ENCODE data around the gene TIMM13.

- TF ChIP-seq CTCF (IDR thresholded peaks at IDR 0.05 in 4 of 5, conservative IDR thresholded peaks at IDR 0.05 in 1 of 5) (peak in 1 of 5 experiments; percentile 15), POLR2A (IDR thresholded peaks at IDR 0.05) (peak; percentile 100)
Measured at GRCh38 chr19:2475702-2476450, 48.5 kb upstream of the TIMM13 start, which contains the start of gene GADD45B.
